Lower leg skin (tissue), 4 donors: Measurements from ENCODE around the gene IL3RA. TPM values are rescaled to one million over a fixed set of nuclear protein-coding genes. Genes with fewer than 3 reads are reported as not detected.

Experiments used
- DNase-seq, 2 donors: peaks; one replicate each; pipeline ENCODE4 v3.0.0-alpha.2; 2019; ENCODE audit warnings: low spot score in 2 of 2
- H3K4me3 ChIP-seq: fragments of 200-600 bp; sonication (generic); 2 replicates; pipeline ENCODE4 v1.5.1; 2017; ENCODE audit warnings: mild to moderate bottlenecking, low read depth; ENCODE audit not compliant: poor library complexity, severe bottlenecking
- POLR2A ChIP-seq, 2 donors: fragments of 450-650 bp; IDR thresholded peaks; one replicate each; pipeline ENCODE4 v1.6.1; 2016 to 2017; ENCODE audit warnings: antibody characterized with exemption in 2 of 2, mild to moderate bottlenecking in 1 of 2, moderate library complexity in 1 of 2
- WGBS, 2 donors: methylation state at CpG; one replicate each; pipeline ENCODE4 v1.1.5; 2018; 5-methylcytosine and 5-hydroxymethylcytosine counted together
- intact Hi-C: fragments of 100-400 bp; cut with DNase I; formaldehyde crosslinking; loops from one replicate; pipeline ENCODE4 v1.15.0; 2023; ENCODE audit warnings: low total_unique reads
- total RNA-seq, 4 donors: library from RNA; depleted of rRNA; stranded (reverse); fragments of >200 nt; gene quantifications; one replicate each; pipeline ENCODE4 v1.1.0, GENCODE V29; 2016
- TF ChIP-seq, protein P1 (sequence below), 3 donors: fragments of 450-650 bp; IDR thresholded peaks; one replicate each; pipeline ENCODE4 v1.5.1; 2016; ENCODE audit warnings: antibody characterized with exemption in 3 of 3, mild to moderate bottlenecking in 3 of 3, moderate library complexity in 2 of 3

Gene IL3RA
- total RNA-seq, 4 donors from 2014 or later: 1.7 to 6.2 (median 4.5) TPM

DNA sequence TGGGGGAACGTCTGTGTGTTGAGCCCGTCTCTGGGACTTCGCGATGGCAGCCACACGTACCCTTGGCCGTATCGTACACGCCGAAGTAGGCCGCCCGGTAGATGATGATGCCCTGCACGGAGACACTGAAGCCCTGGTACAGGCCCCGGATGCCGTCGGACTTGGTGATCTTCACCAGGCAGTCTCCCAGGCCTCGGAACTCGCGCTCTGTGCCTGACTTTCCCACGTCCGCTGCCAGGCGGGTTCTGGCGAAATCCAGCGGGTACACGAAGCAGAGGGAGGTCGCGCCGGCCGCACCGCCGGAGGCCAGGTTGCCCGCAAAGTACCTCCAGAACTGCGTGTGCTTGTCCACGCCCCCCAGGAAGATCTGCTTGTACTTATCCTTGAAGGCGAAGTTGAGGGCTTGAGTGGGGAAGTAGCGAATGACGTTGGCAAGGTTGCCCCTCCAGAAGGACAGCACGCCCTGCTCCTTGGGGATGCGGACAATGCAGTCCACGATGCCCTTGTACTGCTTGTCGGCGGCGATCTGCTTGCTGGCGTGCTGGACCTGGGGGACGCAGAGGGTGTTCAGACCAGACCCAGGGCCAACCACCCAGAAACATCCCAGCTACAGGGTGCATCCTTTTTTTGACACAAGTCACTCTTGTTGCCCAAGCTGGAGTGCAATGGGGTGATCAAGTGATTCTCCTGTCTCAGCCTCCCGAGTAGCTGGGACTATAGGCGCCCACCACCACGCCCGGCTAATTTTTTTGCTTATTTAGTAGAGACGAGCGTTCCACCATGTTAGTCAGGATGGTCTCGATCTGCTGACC is 52.8 kb downstream of the IL3RA start:
- WGBS, 2 donors: 90 to 92% methylated on average over 41 to 49 of the region's 51 CpGs
- peak; percentile 13 to 83 for DNase-seq
- TF ChIP-seq POLR2A (IDR thresholded peaks at IDR 0.05): no peak
- TF ChIP-seq, protein P1, sequence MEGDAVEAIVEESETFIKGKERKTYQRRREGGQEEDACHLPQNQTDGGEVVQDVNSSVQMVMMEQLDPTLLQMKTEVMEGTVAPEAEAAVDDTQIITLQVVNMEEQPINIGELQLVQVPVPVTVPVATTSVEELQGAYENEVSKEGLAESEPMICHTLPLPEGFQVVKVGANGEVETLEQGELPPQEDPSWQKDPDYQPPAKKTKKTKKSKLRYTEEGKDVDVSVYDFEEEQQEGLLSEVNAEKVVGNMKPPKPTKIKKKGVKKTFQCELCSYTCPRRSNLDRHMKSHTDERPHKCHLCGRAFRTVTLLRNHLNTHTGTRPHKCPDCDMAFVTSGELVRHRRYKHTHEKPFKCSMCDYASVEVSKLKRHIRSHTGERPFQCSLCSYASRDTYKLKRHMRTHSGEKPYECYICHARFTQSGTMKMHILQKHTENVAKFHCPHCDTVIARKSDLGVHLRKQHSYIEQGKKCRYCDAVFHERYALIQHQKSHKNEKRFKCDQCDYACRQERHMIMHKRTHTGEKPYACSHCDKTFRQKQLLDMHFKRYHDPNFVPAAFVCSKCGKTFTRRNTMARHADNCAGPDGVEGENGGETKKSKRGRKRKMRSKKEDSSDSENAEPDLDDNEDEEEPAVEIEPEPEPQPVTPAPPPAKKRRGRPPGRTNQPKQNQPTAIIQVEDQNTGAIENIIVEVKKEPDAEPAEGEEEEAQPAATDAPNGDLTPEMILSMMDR (IDR thresholded peaks at IDR 0.05): no peak
- H3K4me3 ChIP-seq: no peak overlapping the region
- intact Hi-C loops: no loop called here

DNA sequence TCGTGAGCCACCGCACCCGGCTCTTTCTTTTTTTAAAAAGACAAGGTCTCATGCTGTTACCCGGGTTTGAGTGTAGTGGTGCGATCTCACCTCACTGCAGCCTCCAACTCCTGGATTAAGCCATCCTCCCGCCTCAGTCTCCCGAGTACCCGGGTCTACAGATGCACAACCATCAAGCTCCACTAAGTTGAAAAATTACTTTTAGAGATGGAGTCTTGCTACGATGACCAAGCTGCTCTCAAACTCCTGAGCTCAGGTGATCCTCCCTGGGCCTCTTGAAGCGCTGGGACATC is 53.4 kb downstream of the IL3RA start:
- intact Hi-C loops: no loop called here
- TF ChIP-seq, protein P1 (IDR thresholded peaks at IDR 0.05): no peak
- TF ChIP-seq POLR2A (IDR thresholded peaks at IDR 0.05): no peak
- WGBS, 2 donors: 91 to 94% methylated on average over 10 of the region's 10 CpGs
- H3K4me3 ChIP-seq: no peak overlapping the region
- no peak for DNase-seq

DNA sequence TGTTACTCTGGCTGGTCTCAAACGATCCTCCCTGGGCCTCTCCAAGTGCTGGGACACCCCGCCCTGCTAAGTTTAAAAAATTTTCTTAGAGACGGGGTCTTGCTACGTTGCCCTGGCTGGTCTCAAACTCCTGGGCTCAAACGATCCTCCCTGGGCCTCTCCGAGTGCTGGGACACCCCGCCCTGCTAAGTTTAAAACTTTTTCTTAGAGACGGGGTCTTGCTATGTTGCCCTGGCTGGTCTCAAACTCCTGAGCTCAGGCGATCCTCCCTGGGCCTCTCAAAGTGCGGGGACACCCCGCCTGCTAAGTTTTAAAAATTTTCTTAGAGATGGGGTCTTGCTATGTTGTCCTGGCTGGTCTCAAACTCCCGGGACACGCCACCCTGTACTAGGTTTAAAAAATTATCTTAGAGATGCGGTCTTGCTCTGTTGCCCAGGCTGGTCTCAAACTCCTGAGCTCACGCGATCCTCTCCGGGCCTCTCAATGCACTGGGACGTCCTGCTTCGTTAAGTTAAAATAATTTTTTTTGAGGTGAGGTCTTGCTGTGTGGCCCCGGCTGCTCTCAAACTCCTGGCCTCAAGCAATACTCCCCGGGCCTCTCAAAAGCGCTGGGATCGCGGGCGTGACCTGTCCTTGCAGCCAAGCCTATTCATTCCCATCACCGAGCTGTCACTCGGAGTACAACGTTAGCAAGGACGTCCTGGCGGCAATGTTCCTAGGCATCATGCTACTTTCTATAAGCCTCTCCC is 54.2 kb downstream of the IL3RA start:
- TF ChIP-seq, protein P1 (IDR thresholded peaks at IDR 0.05): no peak
- TF ChIP-seq POLR2A (IDR thresholded peaks at IDR 0.05): no peak
- peak in 1 of 2 donors; percentile 86 for DNase-seq
- 49% methylated on average over 30 of the region's 30 CpGs for WGBS, 2 donors
- intact Hi-C loops: no loop called here
- peak overlapping the region; percentile 97 for H3K4me3 ChIP-seq

DNA sequence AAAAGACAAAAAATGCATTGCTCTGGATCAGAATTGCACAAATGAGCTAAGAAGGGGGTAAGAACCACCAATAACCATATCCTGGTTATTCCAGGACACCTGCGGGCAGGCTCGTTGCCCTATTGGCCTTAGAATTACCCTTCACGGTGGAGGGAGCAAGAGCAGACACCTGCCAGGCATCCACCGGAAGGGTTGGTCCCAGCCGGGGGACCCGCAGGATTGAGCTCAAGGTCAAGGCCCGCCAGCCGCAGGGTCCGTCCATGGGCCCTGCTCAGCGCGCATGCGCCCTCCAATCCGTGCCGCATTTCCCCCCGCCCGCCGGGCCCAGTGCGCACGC is 54.8 kb downstream of the IL3RA start:
- DNase-seq: peak in 1 of 2 donors; percentile 98
- 0 to 1% methylated on average over 4 to 19 of the region's 19 CpGs for WGBS, 2 donors
- TF ChIP-seq POLR2A (IDR thresholded peaks at IDR 0.05): no peak
- TF ChIP-seq, protein P1 (IDR thresholded peaks at IDR 0.05): no peak
- intact Hi-C loops: no loop called here
- peak overlapping the region; percentile 97 for H3K4me3 ChIP-seq

DNA sequence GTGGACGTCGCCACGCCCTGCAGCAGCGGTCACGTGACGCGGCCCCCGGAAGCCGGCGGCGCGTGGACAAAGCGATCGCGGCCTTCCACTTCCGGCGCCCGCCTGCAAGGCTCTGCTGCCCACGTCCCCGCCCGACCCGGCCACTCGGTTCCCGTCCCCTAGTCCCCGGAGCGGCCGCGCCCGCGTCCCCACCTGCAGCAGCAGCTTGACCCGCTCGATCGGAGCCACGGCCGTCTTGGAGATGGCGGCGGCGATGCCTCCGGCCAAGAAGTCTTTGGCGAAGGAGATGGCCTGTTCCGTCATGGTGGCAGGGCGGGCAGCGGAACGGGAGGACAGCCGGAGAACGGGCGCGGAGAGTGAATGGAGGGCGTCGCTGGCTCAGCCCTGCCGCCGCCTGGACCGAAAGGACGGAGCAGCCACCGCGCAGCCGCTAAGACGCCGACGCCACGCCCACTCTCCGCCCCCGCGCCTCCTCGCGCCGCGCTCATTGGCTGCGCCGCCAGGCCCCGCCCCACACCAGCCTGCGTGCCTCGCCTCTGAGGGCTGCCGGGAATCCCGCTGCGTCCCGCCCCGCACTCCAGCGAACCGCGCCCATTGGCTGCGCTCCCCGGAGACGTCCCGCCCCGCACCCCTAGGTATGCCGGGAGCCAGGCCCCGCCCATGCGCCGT is 55.3 kb downstream of the IL3RA start, which contains the start of gene SLC25A6:
Gene SLC25A6, minus strand, starts transcription at position 407 of the 669 bp plus-strand sequence. Its CDS starts 104 bp downstream, at position 303.
- 0 to 1% methylated on average over 22 to 30 of the region's 90 CpGs for WGBS, 2 donors
- intact Hi-C loops: no loop called here
- DNase-seq: peak; percentile 98 to 100
- TF ChIP-seq POLR2A (IDR thresholded peaks at IDR 0.05): no peak
- TF ChIP-seq, protein P1 (IDR thresholded peaks at IDR 0.05): peak in 1 of 3 donors; percentile 19
- peak within 1 kb of the TSS; percentile 97 for H3K4me3 ChIP-seq
